Measurements from ENCODE around the gene SLC16A4. TPM values are rescaled to one million over a fixed set of nuclear protein-coding genes. Genes with fewer than 3 reads are reported as not detected.

SLC16A4 gene
- total RNA-seq, 2 experiments from 2014 or later: not detected

DNA sequence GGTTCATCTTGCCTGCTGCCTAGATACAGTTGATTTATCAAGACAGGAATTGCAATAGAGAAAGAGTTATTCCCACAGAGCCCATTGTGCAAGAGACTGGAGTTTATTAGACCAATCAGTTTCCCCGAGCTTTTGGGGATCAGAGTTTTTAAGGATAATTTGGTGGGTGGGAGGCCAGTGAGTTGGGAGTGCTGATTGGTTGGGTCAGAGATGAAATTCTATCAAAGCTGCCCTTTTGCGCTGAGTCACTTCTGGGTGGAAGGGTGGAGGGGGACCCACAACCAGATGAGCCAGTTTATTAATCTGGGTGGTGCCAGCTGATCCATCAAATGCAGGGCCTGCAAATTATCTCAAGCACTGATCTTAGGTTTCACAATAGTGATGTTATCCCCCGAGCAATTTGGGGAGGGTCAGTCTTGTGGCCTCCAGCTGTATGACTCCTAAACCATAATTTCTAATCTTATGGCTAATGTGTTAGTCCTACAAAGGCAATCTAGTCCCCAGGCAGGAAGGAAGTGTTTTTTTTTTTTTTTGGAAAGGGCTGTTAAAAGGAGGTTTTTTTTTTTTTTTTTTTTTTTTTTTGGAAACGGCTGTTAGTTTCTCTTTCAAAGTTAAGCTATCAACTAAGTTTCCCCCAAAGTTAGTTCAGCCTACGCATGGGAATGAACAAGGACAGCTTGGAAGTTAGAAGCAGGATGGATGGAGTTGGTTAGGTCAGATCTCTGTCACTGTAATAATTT is 7.4 kb downstream of the SLC16A4 start:
- TF ChIP-seq, protein P1, sequence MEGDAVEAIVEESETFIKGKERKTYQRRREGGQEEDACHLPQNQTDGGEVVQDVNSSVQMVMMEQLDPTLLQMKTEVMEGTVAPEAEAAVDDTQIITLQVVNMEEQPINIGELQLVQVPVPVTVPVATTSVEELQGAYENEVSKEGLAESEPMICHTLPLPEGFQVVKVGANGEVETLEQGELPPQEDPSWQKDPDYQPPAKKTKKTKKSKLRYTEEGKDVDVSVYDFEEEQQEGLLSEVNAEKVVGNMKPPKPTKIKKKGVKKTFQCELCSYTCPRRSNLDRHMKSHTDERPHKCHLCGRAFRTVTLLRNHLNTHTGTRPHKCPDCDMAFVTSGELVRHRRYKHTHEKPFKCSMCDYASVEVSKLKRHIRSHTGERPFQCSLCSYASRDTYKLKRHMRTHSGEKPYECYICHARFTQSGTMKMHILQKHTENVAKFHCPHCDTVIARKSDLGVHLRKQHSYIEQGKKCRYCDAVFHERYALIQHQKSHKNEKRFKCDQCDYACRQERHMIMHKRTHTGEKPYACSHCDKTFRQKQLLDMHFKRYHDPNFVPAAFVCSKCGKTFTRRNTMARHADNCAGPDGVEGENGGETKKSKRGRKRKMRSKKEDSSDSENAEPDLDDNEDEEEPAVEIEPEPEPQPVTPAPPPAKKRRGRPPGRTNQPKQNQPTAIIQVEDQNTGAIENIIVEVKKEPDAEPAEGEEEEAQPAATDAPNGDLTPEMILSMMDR (IDR thresholded peaks at IDR 0.05): no peak
- H3K27me3 Mint-ChIP-seq: no peaks in the 10 kb centered on the region
- H3K4me3 ChIP-seq (ENCODE audit: low read length): peak overlapping the region; percentile 15

DNA sequence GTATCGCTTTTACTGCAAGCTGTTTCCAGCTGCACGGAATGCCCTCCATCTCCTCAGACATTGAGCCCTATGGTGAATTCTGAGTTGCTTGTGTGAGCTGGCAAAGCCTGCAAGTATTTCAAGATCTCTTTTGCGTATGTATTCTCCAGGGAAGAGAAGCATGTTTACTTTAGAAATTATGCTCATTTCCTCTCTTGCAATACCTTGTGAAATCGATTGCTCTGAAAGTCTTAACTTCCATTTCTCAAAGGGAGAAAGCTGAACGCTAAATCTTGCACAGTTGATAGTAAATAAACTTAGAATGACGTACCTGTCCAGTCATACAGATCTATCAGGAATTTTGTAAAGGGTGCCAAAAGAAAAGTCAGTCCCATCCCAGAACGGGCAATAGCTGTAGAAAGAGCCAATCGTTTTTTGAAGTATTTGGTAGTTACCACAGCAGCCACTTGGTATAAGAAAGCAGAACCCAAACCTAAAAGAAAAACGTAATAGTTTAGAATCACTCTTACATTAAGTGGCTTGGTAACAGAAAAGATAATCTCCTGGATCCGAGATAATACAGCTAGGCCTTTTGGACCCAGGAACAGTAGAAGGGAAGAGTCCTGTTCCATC is 10.0 kb downstream of the SLC16A4 start:
- Histone ChIP-seq H3K9me3 (ENCODE audit: control insufficient read depth in 1 of 2, insufficient read depth in 1 of 2, low read length in 2 of 2) (no peaks in the 10 kb centered on the region), H3K4me3 (ENCODE audit: low read length) (no peak overlapping the region), H3K27me3 (ENCODE audit: control insufficient read depth in 1 of 2, insufficient read depth in 2 of 2, low read length in 2 of 2) (no peaks in the 10 kb centered on the region), H3K4me1 (ENCODE audit: insufficient read depth, low read length) (peaks cover 16% of the 10 kb centered on the region), H3K27ac (ENCODE audit: low read depth in 1 of 2, low read length in 2 of 2) (no peak overlapping the region), H3K36me3 (ENCODE audit: insufficient read depth, low read length) (no peaks in the 10 kb centered on the region)
- Mint-ChIP-seq H3K4me1 (ENCODE audit: low read depth) (peaks cover 17% of the 10 kb centered on the region), H3K27me3 (no peaks in the 10 kb centered on the region), H3K36me3 (ENCODE audit: low read depth) (peaks cover 16% of the 10 kb centered on the region), H3K27ac (no peak overlapping the region), H3K4me3 (no peak overlapping the region), H3K9me3 (no peaks in the 10 kb centered on the region)
- intact Hi-C loops (cut with DNase I, micrococcal nuclease): no loop called here
- DNase-seq (no peak), ATAC-seq (ENCODE audit: poor library complexity) (no peak)
- ChIA-PET CTCF (no interaction called here), POLR2A (interaction anchor here (0.7 kb wide), 1 partner anchor 43 kb away, joined by 3 read pairs; no protein-coding TSS in a partner anchor)
- TF ChIP-seq, protein P1 (IDR thresholded peaks at IDR 0.05): no peak

More for the DNA sequence above, 7.4 kb downstream of the SLC16A4 start:
- CTCF ChIA-PET: interaction anchor here (0.6 to 1.3 kb wide), 3 partner anchors 19 to 113 kb away, joined by 3 read pairs; no protein-coding TSS in a partner anchor
- Mint-ChIP-seq H3K4me1 (ENCODE audit: low read depth) (peaks cover 17% of the 10 kb centered on the region), H3K36me3 (ENCODE audit: low read depth) (peaks cover 5% of the 10 kb centered on the region), H3K4me3 (peak overlapping the region; percentile 63), H3K9me3 (no peaks in the 10 kb centered on the region), H3K27ac (peak overlapping the region; percentile 76)
- ATAC-seq (ENCODE audit: poor library complexity) (peak; percentile 41), DNase-seq (peak in 2 of 14 experiments; percentile 4 to 16)
- intact Hi-C loops (cut with DNase I, micrococcal nuclease): no loop called here
- Histone ChIP-seq H3K4me1 (ENCODE audit: insufficient read depth, low read length) (peaks cover 16% of the 10 kb centered on the region), H3K27me3 (ENCODE audit: control insufficient read depth in 1 of 2, insufficient read depth in 2 of 2, low read length in 2 of 2) (no peaks in the 10 kb centered on the region), H3K36me3 (ENCODE audit: insufficient read depth, low read length) (no peaks in the 10 kb centered on the region), H3K9me3 (ENCODE audit: control insufficient read depth in 1 of 2, insufficient read depth in 1 of 2, low read length in 2 of 2) (no peaks in the 10 kb centered on the region), H3K27ac (ENCODE audit: low read depth in 1 of 2, low read length in 2 of 2) (peak overlapping the region in 1 of 2 donors; percentile 32)
- POLR2A ChIA-PET: interaction anchor here (0.5 to 2.1 kb wide), 4 partner anchors 23 to 44 kb away, joined by 3 to 17 read pairs (median 4); partner anchors contain the start of gene RBM15

DNA sequence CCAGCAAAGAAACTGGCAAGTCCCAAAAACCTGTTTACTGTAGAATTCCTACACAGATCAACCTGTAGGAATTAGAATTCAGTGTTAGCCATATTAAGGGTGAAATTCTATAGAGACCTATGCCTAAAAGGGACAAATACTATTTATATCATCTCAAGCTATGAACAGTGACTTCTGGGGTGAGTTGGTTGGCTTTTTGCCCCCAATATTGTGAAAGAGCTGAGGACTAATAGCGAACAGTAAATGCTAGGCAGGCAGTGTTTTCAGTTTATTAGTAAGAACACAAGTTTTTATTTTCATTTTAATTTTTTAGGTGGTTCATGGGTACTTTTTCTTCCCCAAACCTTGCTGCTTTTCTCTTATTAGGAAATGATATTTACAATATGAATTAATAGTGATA is 15.3 kb downstream of the SLC16A4 start:
- no peaks in the 10 kb centered on the region for H3K4me1 Mint-ChIP-seq (ENCODE audit: low read depth)
- intact Hi-C loops (cut with DNase I, micrococcal nuclease): no loop called here
- no peaks in the 10 kb centered on the region for H3K27me3 Mint-ChIP-seq
- no peaks in the 10 kb centered on the region for H3K27me3 ChIP-seq (ENCODE audit: control insufficient read depth in 1 of 2, insufficient read depth in 2 of 2, low read length in 2 of 2)
- ChIA-PET POLR2A (no interaction called here), CTCF (no interaction called here)
- no peak overlapping the region for H3K27ac Mint-ChIP-seq
- no peak overlapping the region for H3K4me3 Mint-ChIP-seq
- ATAC-seq (ENCODE audit: poor library complexity) (no peak), DNase-seq (no peak)
- H3K4me1 ChIP-seq (ENCODE audit: insufficient read depth, low read length): no peaks in the 10 kb centered on the region
- no peaks in the 10 kb centered on the region for H3K9me3 Mint-ChIP-seq
- H3K9me3 ChIP-seq (ENCODE audit: control insufficient read depth in 1 of 2, insufficient read depth in 1 of 2, low read length in 2 of 2): no peaks in the 10 kb centered on the region
- no peak overlapping the region for H3K4me3 ChIP-seq (ENCODE audit: low read length)
- H3K27ac ChIP-seq (ENCODE audit: low read depth in 1 of 2, low read length in 2 of 2): no peak overlapping the region
- TF ChIP-seq, protein P1 (IDR thresholded peaks at IDR 0.05): no peak
- peaks cover 43% of the 10 kb centered on the region for H3K36me3 Mint-ChIP-seq (ENCODE audit: low read depth)
- H3K36me3 ChIP-seq (ENCODE audit: insufficient read depth, low read length): peaks cover 14% of the 10 kb centered on the region
